Testis (tissue), 3 donors: ENCODE data around the gene TMEM129. TPM values are rescaled to one million over a fixed set of nuclear protein-coding genes. Genes with fewer than 3 reads are reported as not detected.

Experiments
- DNase-seq: peaks from one replicate; pipeline ENCODE4 v3.0.0-alpha.2; 2019
- H3K27ac ChIP-seq, 2 donors: fragments of 200-600 bp; sonication (generic); one replicate each; pipeline ENCODE4 v1.5.1; 2019
- H3K27me3 ChIP-seq: fragments of 200-600 bp; sonication (generic); one replicate; pipeline ENCODE4 v1.5.1; 2019
- H3K36me3 ChIP-seq: fragments of 200-600 bp; sonication (generic); one replicate; pipeline ENCODE4 v1.5.1; 2017; ENCODE audit warnings: low read depth; ENCODE audit errors: missing control alignments
- H3K4me1 ChIP-seq: fragments of 200-600 bp; sonication (generic); one replicate; pipeline ENCODE4 v1.5.1; 2019
- H3K4me3 ChIP-seq, 2 donors: fragments of 200-600 bp; sonication (generic); one replicate each; pipeline ENCODE4 v1.5.1; 2017 to 2019
- H3K9me3 ChIP-seq: fragments of 200-600 bp; sonication (generic); one replicate; pipeline ENCODE4 v1.5.1; 2017
- POLR2A ChIP-seq: fragments of 450-650 bp; IDR thresholded peaks from one replicate; pipeline ENCODE4 v1.6.1; 2017; ENCODE audit warnings: antibody characterized with exemption, mild to moderate bottlenecking, moderate library complexity
- WGBS, 2 donors: methylation state at CpG; one replicate each; pipeline ENCODE4 v1.1.5; 2018; 5-methylcytosine and 5-hydroxymethylcytosine counted together
- intact Hi-C: fragments of 100-400 bp; cut with DNase I; formaldehyde crosslinking; loops from one replicate; pipeline ENCODE4 v1.15.1; 2023; ENCODE audit warnings: low total_unique reads
- polyA plus RNA-seq: library from polyadenylated mRNA; stranded (reverse); fragments of 350-450 nt; fragmentation: Illumina TruSeq; extraction: RNeasy Lipid Tissue Mini Kit (QIAGEN cat#74804); gene quantifications from one replicate; pipeline ENCODE4 v1.2.3, GENCODE V29; 2014; ENCODE audit warnings: low read depth, low replicate concordance; ENCODE audit not compliant: insufficient read depth
- total RNA-seq, 2 donors: library from RNA; depleted of rRNA; stranded (reverse); fragments of >200 nt; gene quantifications; one replicate each; pipeline ENCODE4 v1.2.3, GENCODE V29; 2016
- TF ChIP-seq, protein P1 (sequence below), 3 experiments: fragments of 450-650 bp in 2 of 3; fragments of 200-600 bp in 1 of 3; sonication (generic) in 1 of 3; IDR thresholded peaks; one replicate each; pipeline ENCODE4 v1.5.1; 2016 to 2019; ENCODE audit warnings: antibody characterized with exemption in 3 of 3, mild to moderate bottlenecking in 2 of 3, moderate library complexity in 1 of 3

The TMEM129 gene
- total and polyA plus RNA-seq, 3 donors from 2014 or later: 34.0 to 76.4 (median 76.1) TPM

GRCh38 chr4:1765409-1766072, 44.4 kb upstream of the TMEM129 start:
- Histone ChIP-seq H3K4me3 (no peak overlapping the region), H3K36me3 (no peaks in the 10 kb centered on the region), H3K9me3 (no peaks in the 10 kb centered on the region), H3K4me1 (peaks cover 10% of the 10 kb centered on the region), H3K27ac (no peak overlapping the region), H3K27me3 (no peaks in the 10 kb centered on the region)
- no peak for TF ChIP-seq POLR2A
- TF ChIP-seq, protein P1, sequence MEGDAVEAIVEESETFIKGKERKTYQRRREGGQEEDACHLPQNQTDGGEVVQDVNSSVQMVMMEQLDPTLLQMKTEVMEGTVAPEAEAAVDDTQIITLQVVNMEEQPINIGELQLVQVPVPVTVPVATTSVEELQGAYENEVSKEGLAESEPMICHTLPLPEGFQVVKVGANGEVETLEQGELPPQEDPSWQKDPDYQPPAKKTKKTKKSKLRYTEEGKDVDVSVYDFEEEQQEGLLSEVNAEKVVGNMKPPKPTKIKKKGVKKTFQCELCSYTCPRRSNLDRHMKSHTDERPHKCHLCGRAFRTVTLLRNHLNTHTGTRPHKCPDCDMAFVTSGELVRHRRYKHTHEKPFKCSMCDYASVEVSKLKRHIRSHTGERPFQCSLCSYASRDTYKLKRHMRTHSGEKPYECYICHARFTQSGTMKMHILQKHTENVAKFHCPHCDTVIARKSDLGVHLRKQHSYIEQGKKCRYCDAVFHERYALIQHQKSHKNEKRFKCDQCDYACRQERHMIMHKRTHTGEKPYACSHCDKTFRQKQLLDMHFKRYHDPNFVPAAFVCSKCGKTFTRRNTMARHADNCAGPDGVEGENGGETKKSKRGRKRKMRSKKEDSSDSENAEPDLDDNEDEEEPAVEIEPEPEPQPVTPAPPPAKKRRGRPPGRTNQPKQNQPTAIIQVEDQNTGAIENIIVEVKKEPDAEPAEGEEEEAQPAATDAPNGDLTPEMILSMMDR (IDR thresholded peaks at IDR 0.05): no peak
- no peak for DNase-seq
- WGBS, 2 donors: 86 to 88% methylated on average over 10 of the region's 10 CpGs
- intact Hi-C loops: no loop called here

DNA sequence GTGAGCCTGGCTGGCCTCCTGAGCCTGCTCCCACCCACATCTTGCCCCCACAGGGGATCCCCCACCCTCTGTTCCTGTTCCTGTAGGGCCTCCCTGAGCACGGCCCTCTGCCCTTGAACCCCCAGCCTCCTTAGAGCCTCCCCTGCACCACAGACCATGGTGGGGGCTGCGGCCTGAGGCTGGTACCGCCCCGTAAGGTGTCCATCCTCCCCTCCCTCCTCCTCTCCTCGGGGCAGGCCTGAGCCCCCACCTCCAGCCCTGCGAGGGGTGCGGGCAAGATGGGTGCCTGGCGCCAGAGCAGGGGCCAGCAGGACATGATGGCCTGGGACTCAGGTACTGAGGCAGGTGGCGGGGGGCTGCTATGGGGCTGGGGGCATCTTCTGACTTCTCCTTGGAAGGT, 43.5 kb upstream of the TMEM129 start:
- Histone ChIP-seq H3K27ac (no peak overlapping the region), H3K4me1 (peaks cover 10% of the 10 kb centered on the region), H3K27me3 (no peaks in the 10 kb centered on the region), H3K4me3 (no peak overlapping the region), H3K9me3 (no peaks in the 10 kb centered on the region), H3K36me3 (no peaks in the 10 kb centered on the region)
- WGBS, 2 donors: 90 to 97% methylated on average over 6 to 8 of the region's 9 CpGs
- no peak for TF ChIP-seq POLR2A
- TF ChIP-seq, protein P1 (IDR thresholded peaks at IDR 0.05): no peak
- DNase-seq: no peak
- intact Hi-C loops: no loop called here

DNA sequence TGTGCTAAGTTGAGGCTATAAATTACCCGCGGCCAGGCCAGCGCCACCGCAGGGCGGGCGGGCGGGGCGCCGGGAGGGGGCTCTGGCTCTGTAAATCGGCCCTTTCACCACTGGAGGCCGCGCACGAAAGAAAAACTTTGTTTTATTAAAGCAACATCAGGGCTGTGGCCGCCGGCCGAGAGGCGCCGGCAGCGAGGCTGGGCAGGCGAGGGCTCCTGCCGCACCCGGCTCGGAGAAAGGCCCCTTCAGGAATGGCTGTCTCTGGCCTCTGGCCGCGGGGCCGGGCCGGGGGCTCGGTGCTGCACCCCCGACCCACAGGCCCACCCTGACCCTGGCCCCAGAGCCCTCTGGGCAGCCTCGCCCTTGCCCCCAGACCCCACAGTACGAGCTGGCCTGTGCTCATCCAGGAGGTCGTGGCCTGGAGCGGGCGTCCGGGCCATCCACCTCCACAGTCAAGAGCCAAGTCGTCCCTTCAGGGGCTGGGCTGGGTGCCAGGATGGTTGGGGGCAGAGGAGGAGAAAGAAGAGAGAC, 42.5 kb upstream of the TMEM129 start:
- H3K4me3 ChIP-seq: no peak overlapping the region
- no peak overlapping the region for H3K27ac ChIP-seq
- 17 to 25% methylated on average over 1 to 33 of the region's 36 CpGs for WGBS, 2 donors
- no peaks in the 10 kb centered on the region for H3K36me3 ChIP-seq
- H3K9me3 ChIP-seq: no peaks in the 10 kb centered on the region
- no peaks in the 10 kb centered on the region for H3K27me3 ChIP-seq
- peaks cover 10% of the 10 kb centered on the region for H3K4me1 ChIP-seq
- peak; percentile 52 for DNase-seq
- no peak for TF ChIP-seq POLR2A
- TF ChIP-seq, protein P1 (IDR thresholded peaks at IDR 0.05): no peak
- intact Hi-C loops: no loop called here

- H3K27me3 ChIP-seq: no peaks in the 10 kb centered on the region
These were observed 42.0 kb upstream of the TMEM129 start for GRCh38 chr4:1763070-1763549.

More at GRCh38 chr4:1763070-1763549, 42.0 kb upstream of the TMEM129 start:
- 38 to 47% methylated on average over 15 to 31 of the region's 31 CpGs for WGBS, 2 donors
- no peak overlapping the region for H3K27ac ChIP-seq
- H3K4me1 ChIP-seq: peaks cover 10% of the 10 kb centered on the region
- no peaks in the 10 kb centered on the region for H3K9me3 ChIP-seq
- TF ChIP-seq POLR2A: no peak
- TF ChIP-seq, protein P1 (IDR thresholded peaks at IDR 0.05): no peak
- H3K4me3 ChIP-seq: no peak overlapping the region
- no peak for DNase-seq
- H3K36me3 ChIP-seq: no peaks in the 10 kb centered on the region
- intact Hi-C loops: no loop called here
